ENCODE measurements around the gene GCK.

- TF ChIP-seq CTCF (IDR thresholded peaks at IDR 0.05) (no peak), POLR2A (IDR thresholded peaks at IDR 0.05) (no peak)
Measured at GRCh38 chr7:44193011-44193802, 4.0 kb upstream of the GCK start.

Measured in breast epithelium (tissue), 3 donors.